ENCODE data around the gene GSTA3.

- no peak for TF ChIP-seq CTCF (IDR thresholded peaks at IDR 0.05; ENCODE audit: low read length)
- TF ChIP-seq EZH2 (IDR thresholded peaks at IDR 0.05; ENCODE audit: borderline replicate concordance, low read length): no peak
Measured at GRCh38 chr6:52872031-52872430, 37.5 kb downstream of the GSTA3 start.

Measured in OCI-LY1 (cell line).